Activated CD4-positive, alpha-beta T cell treated with anti-CD3 and anti-CD28 coated beads for 24 hours (primary cell): ENCODE data around the gene DPYD.
"Not testable (repeated sequence)": the region's sequence is repeated elsewhere in the genome, so short reads cannot be mapped to it uniquely, and the experiment has no call there.

ENCODE experiments used
- DNase-seq, 2 donors: peaks; one replicate each; pipeline ENCODE4 v3.0.0-alpha.2; 2020; ENCODE audit warnings: low read depth in 2 of 2

The DPYD gene

GRCh38 chr1:97364086-97364485 is 556.7 kb downstream of the DPYD start:
- DNase-seq = no peak

GRCh38 chr1:97356309-97356708 is 564.5 kb downstream of the DPYD start:
- no peak for DNase-seq

DNA sequence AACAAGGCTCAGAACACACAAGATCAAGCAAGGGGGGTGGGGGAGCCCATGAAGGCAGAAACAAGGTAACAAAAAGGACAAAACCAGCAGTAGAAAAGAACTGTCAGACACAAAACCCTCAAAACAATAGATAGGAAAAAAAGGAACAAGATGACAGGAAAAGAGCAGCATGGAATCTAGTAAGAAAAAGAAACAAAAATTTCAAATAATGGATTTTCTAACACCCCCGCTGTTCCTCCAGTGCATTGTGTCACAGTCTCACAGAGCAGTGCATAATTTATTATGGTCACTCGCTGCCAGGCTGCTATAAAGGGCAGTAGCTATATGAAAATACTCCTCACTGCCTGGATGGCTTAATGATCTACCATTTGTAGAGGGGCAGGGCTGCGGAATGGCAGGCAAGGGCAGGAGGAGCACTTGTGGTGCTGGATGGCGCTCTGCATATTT is 567.9 kb downstream of the DPYD start:
- no peak for DNase-seq

DNA sequence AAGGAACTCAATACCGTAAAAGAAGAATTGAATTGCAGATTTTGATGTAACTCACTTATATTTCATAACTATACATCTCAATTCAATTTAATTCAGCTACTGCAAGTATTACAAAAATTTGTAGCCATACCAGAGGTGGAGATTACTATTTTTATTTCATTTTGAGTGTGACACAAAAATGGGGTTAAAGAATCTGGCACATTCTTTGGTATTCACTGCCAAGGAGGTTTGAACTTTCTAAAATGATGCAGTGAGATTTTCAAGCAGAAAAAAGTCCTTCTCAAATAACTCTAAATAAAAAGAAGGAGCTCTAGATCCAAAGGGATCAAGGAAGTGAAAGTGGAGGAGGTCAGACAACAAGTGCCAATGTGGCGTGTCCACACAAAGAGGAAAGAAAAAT is 569.0 kb downstream of the DPYD start:
- no peak for DNase-seq

- no peak for DNase-seq
Measured at GRCh38 chr1:97350662-97351061, 570.2 kb downstream of the DPYD start.

GRCh38 chr1:97350241-97350640 is 570.6 kb downstream of the DPYD start:
- DNase-seq = no peak

DNA sequence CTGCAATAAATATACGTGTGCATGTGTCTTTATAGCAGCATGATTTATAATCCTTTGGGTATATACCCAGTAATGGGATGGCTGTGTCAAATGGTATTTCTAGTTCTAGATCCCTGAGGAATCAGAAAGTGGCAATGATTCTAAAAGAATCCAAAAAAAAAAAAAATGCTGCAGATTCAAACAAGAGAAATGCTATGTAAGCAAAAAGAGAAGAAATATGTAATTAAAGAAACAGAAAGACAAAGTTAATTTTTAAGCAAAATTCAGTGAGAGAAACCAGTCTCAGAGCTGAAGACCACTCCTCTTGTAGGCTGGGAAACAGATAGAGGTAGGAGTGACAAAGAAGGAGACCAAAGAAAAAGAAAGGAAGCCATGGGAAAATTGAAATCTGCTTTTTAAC is 571.0 kb downstream of the DPYD start:
- not testable (repeated sequence) for DNase-seq

DNA sequence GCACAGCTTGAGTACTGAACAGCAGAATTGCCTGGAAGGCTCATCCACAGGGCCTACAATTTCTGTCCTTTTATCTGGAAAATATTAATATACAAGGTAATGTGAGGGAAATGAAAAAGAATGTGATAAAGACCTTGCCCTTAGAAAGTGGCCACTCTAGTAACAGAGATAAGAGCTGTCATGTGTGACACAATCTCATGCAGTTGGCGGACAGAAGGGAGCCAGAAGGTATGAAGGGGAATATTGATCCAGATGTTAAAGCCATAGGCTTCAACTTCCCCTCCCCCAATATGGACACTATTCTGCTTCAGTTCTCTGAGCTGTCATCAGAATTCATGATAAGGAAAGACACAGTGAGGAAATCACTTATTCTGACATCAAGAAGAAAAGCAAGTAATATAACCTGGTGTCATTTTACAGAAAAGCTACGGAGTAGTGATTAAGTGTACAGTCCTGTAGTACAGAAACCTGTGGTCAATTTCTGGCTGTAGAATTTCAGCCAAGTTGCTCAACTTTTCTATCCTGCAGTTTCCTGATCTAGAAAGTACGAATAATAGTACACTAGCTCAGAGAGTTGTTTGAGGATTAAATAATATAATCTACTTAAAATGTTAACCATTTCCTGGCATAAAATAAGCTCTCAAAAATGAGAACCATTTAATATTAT is 572.1 kb downstream of the DPYD start:
- no peak for DNase-seq

DNA sequence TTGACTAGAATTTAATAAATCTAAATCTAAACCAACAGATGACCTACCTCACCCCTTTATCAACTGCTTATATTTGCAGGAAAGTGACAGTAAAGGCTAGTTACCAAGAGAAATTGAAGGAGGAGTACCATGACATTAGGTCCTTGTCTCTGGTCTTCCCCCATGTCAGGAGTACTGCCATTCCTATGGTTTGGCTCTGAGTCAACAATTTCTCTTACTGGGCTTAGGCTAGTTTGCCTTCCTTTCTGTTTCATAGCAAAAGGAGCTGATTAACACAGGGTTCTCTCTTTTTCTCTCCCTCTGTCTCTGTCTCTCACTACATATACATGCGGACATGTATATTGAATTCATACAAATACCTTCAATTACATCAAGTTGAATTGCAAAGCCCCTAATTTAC is 579.9 kb downstream of the DPYD start:
- DNase-seq = no peak

GRCh38 chr1:97338347-97338746 is 582.5 kb downstream of the DPYD start:
- DNase-seq = no peak

GRCh38 chr1:97337250-97338030 is 583.4 kb downstream of the DPYD start:
- DNase-seq = no peak

GRCh38 chr1:97334454-97334853 is 586.4 kb downstream of the DPYD start:
- no peak for DNase-seq

DNA sequence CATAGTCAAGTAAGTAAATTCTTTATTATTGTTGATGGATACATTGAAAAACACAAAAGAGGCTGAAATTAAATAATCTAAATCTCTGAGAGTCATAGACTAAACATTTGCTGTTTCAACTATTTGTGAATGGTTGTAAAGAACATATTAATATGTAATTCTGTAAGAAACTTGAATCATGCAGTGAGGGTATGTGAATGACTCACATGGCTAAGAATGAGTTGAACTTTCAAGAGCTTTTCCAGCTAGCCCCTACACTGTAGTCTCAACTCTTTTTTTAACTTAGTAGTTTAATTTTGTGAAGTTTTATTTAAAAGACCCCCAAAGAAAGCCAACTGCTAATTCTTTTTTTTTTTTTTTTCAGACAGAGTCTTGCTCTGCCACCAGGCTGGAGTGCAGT is 588.1 kb downstream of the DPYD start:
- no peak for DNase-seq

DNA sequence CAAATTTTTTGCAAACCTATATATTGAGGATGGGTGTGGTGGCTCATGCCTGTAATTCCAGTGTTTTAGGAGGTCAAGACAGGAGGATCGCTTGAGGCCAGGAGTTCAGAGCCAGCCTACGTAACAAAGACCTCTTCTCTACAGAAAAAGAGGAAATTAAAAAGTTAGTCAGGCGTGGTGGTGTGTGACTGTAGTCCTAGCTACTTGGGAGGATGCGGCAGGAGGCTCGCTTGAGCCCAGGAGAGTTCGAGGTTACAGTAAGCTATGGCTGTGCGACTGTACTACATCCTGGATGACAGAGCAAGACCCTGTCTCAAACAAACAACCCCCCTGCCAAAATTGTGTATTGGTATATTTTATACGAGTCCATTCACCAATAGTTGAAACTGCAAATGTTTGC is 589.7 kb downstream of the DPYD start:
- DNase-seq = no peak

GRCh38 chr1:97314685-97315084 is 606.1 kb downstream of the DPYD start:
- no peak for DNase-seq

GRCh38 chr1:97308131-97308530 is 612.7 kb downstream of the DPYD start:
- no peak for DNase-seq

DNA sequence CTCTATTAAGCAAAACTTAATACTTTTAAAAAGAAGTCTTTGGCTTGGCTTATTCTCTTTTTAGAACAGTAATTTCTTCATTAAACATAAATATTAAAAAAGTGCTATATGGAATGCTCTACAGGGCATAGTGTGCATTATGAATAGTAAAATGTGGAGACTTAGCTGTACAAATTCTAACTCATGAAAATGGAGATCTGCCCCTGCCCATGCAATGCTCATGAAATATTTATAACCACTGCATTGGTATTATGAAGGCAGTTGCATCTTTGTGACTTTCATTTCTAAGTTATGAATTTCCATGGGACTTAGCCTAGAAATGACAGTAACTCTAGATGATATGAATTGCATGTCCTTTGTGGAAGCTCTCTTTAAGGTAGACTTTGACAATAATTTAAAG is 613.3 kb downstream of the DPYD start:
- no peak for DNase-seq

- no peak for DNase-seq
Measured at GRCh38 chr1:97307151-97307550, 613.7 kb downstream of the DPYD start.

- no peak for DNase-seq
Measured at GRCh38 chr1:97306504-97306903, 614.3 kb downstream of the DPYD start.

- no peak for DNase-seq
Measured at GRCh38 chr1:97304366-97304765, 616.5 kb downstream of the DPYD start.

- no peak for DNase-seq
Measured at GRCh38 chr1:97298966-97299365, 621.9 kb downstream of the DPYD start.

GRCh38 chr1:97297611-97298010 is 623.2 kb downstream of the DPYD start:
- no peak for DNase-seq

DNA sequence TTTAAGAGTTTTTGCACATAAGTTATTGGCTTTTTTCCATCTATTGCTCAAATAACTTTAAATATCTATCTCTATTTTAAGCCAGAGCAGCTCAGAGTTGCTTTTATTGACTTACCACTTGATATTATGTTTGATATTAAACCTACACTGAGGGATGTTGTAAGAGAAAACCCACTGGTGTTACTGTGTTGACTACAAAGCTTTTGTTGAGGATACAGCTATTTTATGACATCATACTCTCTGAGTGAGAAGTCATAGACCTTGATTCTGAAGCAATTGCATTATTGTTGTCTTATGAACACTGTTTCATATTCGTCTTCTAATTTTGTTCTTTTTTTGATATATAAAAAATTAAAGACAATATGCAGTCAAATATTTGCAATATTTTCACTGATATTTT is 638.9 kb downstream of the DPYD start:
- DNase-seq = no peak
